K562 (cell line): ENCODE measurements around the gene CPED1. TPM values are rescaled to one million over a fixed set of nuclear protein-coding genes. Genes with fewer than 3 reads are reported as not detected.

ENCODE experiments used
- BRCA1 ChIP-seq, 2 experiments: fragments of 450-650 bp in 1 of 2; sonication (generic) in 1 of 2; formaldehyde crosslinking in 1 of 2; IDR thresholded peaks; 2 replicates each; pipeline versions ENCODE4 v1.5.0 to v1.6.1; 2017 to 2020; ENCODE audit warnings: mild to moderate bottlenecking in 1 of 2, missing genetic modification reagents in 1 of 2
- CCNT2 ChIP-seq: IDR thresholded peaks from 2 replicates; pipeline ENCODE4 v1.6.1; 2011; ENCODE audit warnings: borderline replicate concordance, low read depth, mild to moderate bottlenecking, moderate library complexity, mixed read lengths, low read length; ENCODE audit not compliant: insufficient read length; ENCODE audit errors: extremely low read depth
- CSDE1 ChIP-seq, 2 experiments: fragments of 450-650 bp; IDR thresholded peaks; 2 replicates each; pipeline ENCODE4 v1.6.1; 2016; ENCODE audit warnings: mild to moderate bottlenecking in 1 of 2
- DIDO1 ChIP-seq: fragments of 450-650 bp; IDR thresholded peaks from 2 replicates; pipeline ENCODE4 v1.6.1; 2016; ENCODE audit warnings: low read depth, missing biosample characterization, missing genetic modification characterization
- ETV5 ChIP-seq: sonication (generic); formaldehyde crosslinking; IDR thresholded peaks from 2 replicates; pipeline ENCODE4 v1.4.0; 2020; ENCODE audit warnings: low read depth, mild to moderate bottlenecking, missing genetic modification reagents
- FOSL1 ChIP-seq: fragments of 200-800 bp; sonication (Bioruptor generic); conservative IDR thresholded peaks from 2 replicates; pipeline ENCODE4 v1.6.1; 2016; ENCODE audit warnings: missing genetic modification characterization, missing compliant biosample characterization
- LARP7 ChIP-seq: fragments of 450-650 bp; IDR thresholded peaks from 2 replicates; pipeline ENCODE4 v1.6.1; 2016
- NFATC3 ChIP-seq: fragments of 450-650 bp; IDR thresholded peaks from 2 replicates; pipeline ENCODE4 v1.6.1; 2017; ENCODE audit warnings: mild to moderate bottlenecking
- NKRF ChIP-seq: fragments of 450-650 bp; IDR thresholded peaks from 2 replicates; pipeline ENCODE4 v1.6.1; 2016; ENCODE audit warnings: borderline replicate concordance
- POLR2A ChIP-seq: fragments of 450-650 bp; conservative IDR thresholded peaks from 2 replicates; pipeline ENCODE4 v1.6.1; 2016
- ZBTB49 ChIP-seq: sonication (generic); formaldehyde crosslinking; IDR thresholded peaks from 2 replicates; pipeline ENCODE4 v1.8.0; 2022; ENCODE audit warnings: missing genetic modification reagents, mild to moderate bottlenecking, borderline replicate concordance
- ZFP36 ChIP-seq: fragments of 150-350 bp; IDR thresholded peaks from 2 replicates; pipeline ENCODE4 v1.6.1; 2018; ENCODE audit warnings: low read length, low read depth; ENCODE audit not compliant: partially characterized antibody
- ZNF146 ChIP-seq: IDR thresholded peaks from one replicate; pipeline ENCODE4 v1.6.1; 2018; ENCODE audit warnings: missing compliant biosample characterization; ENCODE audit not compliant: unreplicated experiment
- ZNF318 ChIP-seq, 2 experiments: fragments of 450-650 bp; IDR thresholded peaks; 2 replicates each; pipeline ENCODE4 v1.6.1; 2016; ENCODE audit warnings: mild to moderate bottlenecking in 2 of 2, borderline replicate concordance in 1 of 2, low read depth in 1 of 2, moderate library complexity in 1 of 2
- ZNF586 ChIP-seq: fragments of 450-650 bp; formaldehyde crosslinking; conservative IDR thresholded peaks from 2 replicates; pipeline ENCODE4 v1.4.0; 2020; ENCODE audit warnings: mild to moderate bottlenecking, moderate library complexity
- polyA plus RNA-seq, 8 experiments: library from polyadenylated mRNA; depleted of rRNA in 4 of 8; stranded (reverse) in 5 of 8; unstranded in 3 of 8; fragments of >200 nt; fragmentation: Nextera tagmentation in 2 of 8; fragmentation: Illumina TruSeq in 1 of 8; extraction: Ambion mirVana in 2 of 8; extraction: Trizol in 1 of 8; gene quantifications; 2 replicates each; pipeline versions ENCODE4 v1.2.1 to v1.2.3, GENCODE V29; 2011 to 2014; ENCODE audit warnings: inconsistent platforms in 1 of 8, missing spikeins in 1 of 8
- total RNA-seq, 7 experiments: library from RNA; depleted of rRNA in 6 of 7; stranded (reverse); fragments of >200 nt in 6 of 7; fragmentation: Illumina TruSeq in 2 of 7; extraction: Trizol in 2 of 7; gene quantifications; 2 replicates each; pipeline versions ENCODE4 v1.2.1 to v1.2.3, GENCODE V29; 2011 to 2021; ENCODE audit warnings: low replicate concordance in 1 of 7

Gene CPED1
- total and polyA plus RNA-seq, 9 of the 15 experiments (the other 6 are each of a cell fraction or from before 2014, with no cell fraction given) = 195 to 393 (median 290) TPM

- no peak for TF ChIP-seq BRCA1 (IDR thresholded peaks at IDR 0.05)
- no peak for TF ChIP-seq BRCA1 (CRISPR knock-in tag; IDR thresholded peaks at IDR 0.05)
- no peak for TF ChIP-seq DIDO1
- no peak for TF ChIP-seq POLR2A
- TF ChIP-seq CSDE1 (IDR thresholded peaks at IDR 0.05) = no peak
- TF ChIP-seq LARP7 = no peak
- 0 out of 2 replicates have a peak, but pooled peaks have one; percentile 94 for TF ChIP-seq NFATC3
- peak; percentile 27; the same call in 1 of the 2 replicates for TF ChIP-seq NKRF
- TF ChIP-seq CCNT2 = peak; percentile 90
- TF ChIP-seq ZFP36 = no peak
- peak; percentile 95 for TF ChIP-seq FOSL1 (tag)
- no peak for TF ChIP-seq ZBTB49 (CRISPR knock-in tag)
- TF ChIP-seq ZNF586 (CRISPR knock-in tag) = no peak
- peak; percentile 53; the same call in 1 of the 2 replicates for TF ChIP-seq ETV5 (CRISPR knock-in tag)
- TF ChIP-seq ZNF318 (IDR thresholded peaks at IDR 0.05; ENCODE audit: borderline replicate concordance in 1 of 2, low read depth in 1 of 2) = peak in 1 of 2 experiments; percentile 91; a peak in 2 of 4 replicates
- no peak for TF ChIP-seq ZNF146 (CRISPR knock-in tag)
Measured at GRCh38 chr7:121038717-121039509, 50.4 kb downstream of the CPED1 start (continued).
